Neuron (in vitro differentiated cells): ENCODE measurements around the gene OR6Y1.

ENCODE experiments used
- H2AFZ ChIP-seq: one replicate; pipeline ENCODE4 v1.6.1; 2013; ENCODE audit warnings: low read depth, mild to moderate bottlenecking, inconsistent platforms, low read length, moderate library complexity
- H3K27me3 ChIP-seq: one replicate; pipeline ENCODE4 v1.6.1; 2013; ENCODE audit warnings: low read length; ENCODE audit not compliant: insufficient read depth
- H3K36me3 ChIP-seq: one replicate; pipeline ENCODE4 v1.6.1; 2013; ENCODE audit warnings: low read length; ENCODE audit not compliant: insufficient read depth
- H3K4me1 ChIP-seq: one replicate; pipeline ENCODE4 v1.6.1; 2013; ENCODE audit warnings: low read length; ENCODE audit not compliant: insufficient read depth
- H3K4me3 ChIP-seq: 2 replicates; pipeline ENCODE4 v1.5.1; 2013; ENCODE audit warnings: mild to moderate bottlenecking, low read length, moderate library complexity
- H3K9me3 ChIP-seq: one replicate; pipeline ENCODE4 v1.6.1; 2013; ENCODE audit warnings: low read length

OR6Y1 gene

GRCh38 chr1:158534496-158534895 lies 19.7 kb downstream of the OR6Y1 start:
- no peaks in the 10 kb centered on the region for H3K36me3 ChIP-seq
- no peaks in the 10 kb centered on the region for H3K4me1 ChIP-seq
- no peaks in the 10 kb centered on the region for H3K9me3 ChIP-seq

GRCh38 chr1:158527190-158527815 lies 26.9 kb downstream of the OR6Y1 start:
- H3K27me3 ChIP-seq, result no peaks in the 10 kb centered on the region
- H2AFZ ChIP-seq, result no peak overlapping the region
- H3K4me3 ChIP-seq, result no peak overlapping the region
- H3K36me3 ChIP-seq, result no peaks in the 10 kb centered on the region
- no peaks in the 10 kb centered on the region for H3K9me3 ChIP-seq
- no peaks in the 10 kb centered on the region for H3K4me1 ChIP-seq

More at GRCh38 chr1:158534496-158534895, 19.7 kb downstream of the OR6Y1 start:
- Histone ChIP-seq H3K4me3 (no peak overlapping the region), H3K27me3 (no peaks in the 10 kb centered on the region), H2AFZ (no peak overlapping the region)

DNA sequence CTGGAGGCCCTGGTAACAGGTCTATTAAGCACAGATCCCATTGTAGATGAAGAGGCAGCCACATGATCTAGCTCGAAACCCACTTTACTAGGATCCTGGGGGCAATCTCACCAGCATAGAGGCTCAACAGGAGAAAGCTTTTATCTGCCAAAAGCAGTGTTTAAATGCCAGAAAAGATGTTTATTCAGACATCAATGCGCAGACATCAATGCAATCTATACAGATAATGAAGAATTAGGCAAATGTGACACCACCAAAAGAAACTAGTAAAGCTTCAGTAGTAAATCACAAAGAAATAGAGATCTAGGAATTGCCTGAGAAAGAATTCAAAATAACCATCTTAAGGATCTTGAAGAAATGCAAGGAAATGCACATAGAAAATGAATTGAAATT lies 32.5 kb downstream of the OR6Y1 start:
- H2AFZ ChIP-seq, result no peak overlapping the region
- H3K4me3 ChIP-seq, result no peak overlapping the region
- H3K36me3 ChIP-seq, result no peaks in the 10 kb centered on the region
- no peaks in the 10 kb centered on the region for H3K27me3 ChIP-seq
- no peaks in the 10 kb centered on the region for H3K9me3 ChIP-seq
- H3K4me1 ChIP-seq, result no peaks in the 10 kb centered on the region

- H3K27me3 ChIP-seq, result no peaks in the 10 kb centered on the region
- H2AFZ ChIP-seq, result no peak overlapping the region
These were observed 33.1 kb downstream of the OR6Y1 start for GRCh38 chr1:158520955-158521665.

GRCh38 chr1:158520021-158520420 lies 34.2 kb downstream of the OR6Y1 start:
- no peaks in the 10 kb centered on the region for H3K27me3 ChIP-seq
- H3K36me3 ChIP-seq, result no peaks in the 10 kb centered on the region

More at GRCh38 chr1:158520955-158521665, 33.1 kb downstream of the OR6Y1 start:
- Histone ChIP-seq H3K4me3 (no peak overlapping the region), H3K36me3 (no peaks in the 10 kb centered on the region), H3K4me1 (no peaks in the 10 kb centered on the region), H3K9me3 (no peaks in the 10 kb centered on the region)

DNA sequence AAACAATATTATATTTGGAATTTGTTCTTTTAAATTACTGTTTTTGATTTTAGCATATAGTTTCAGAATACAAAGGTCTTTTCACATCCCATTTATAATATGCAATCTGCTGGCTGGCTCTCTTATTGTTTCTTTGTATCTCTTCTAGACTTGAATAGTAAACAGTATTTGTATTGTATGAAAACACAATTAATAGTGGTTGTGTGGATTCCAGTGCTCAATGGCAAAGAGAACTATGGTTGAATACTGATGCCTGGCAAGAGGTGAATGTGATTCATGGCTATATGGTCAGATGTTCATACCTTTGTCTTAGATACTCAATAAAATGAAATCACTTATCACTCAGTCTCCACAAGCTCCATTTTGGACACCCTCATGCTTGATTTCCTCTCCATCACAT lies 37.2 kb downstream of the OR6Y1 start:
- H2AFZ ChIP-seq, result no peak overlapping the region
- no peaks in the 10 kb centered on the region for H3K4me1 ChIP-seq
- H3K4me3 ChIP-seq, result no peak overlapping the region
- no peaks in the 10 kb centered on the region for H3K27me3 ChIP-seq
- H3K9me3 ChIP-seq, result no peaks in the 10 kb centered on the region
- no peaks in the 10 kb centered on the region for H3K36me3 ChIP-seq

More at GRCh38 chr1:158520021-158520420, 34.2 kb downstream of the OR6Y1 start:
- Histone ChIP-seq H3K4me3 (no peak overlapping the region), H3K9me3 (no peaks in the 10 kb centered on the region), H3K4me1 (no peaks in the 10 kb centered on the region), H2AFZ (no peak overlapping the region)

DNA sequence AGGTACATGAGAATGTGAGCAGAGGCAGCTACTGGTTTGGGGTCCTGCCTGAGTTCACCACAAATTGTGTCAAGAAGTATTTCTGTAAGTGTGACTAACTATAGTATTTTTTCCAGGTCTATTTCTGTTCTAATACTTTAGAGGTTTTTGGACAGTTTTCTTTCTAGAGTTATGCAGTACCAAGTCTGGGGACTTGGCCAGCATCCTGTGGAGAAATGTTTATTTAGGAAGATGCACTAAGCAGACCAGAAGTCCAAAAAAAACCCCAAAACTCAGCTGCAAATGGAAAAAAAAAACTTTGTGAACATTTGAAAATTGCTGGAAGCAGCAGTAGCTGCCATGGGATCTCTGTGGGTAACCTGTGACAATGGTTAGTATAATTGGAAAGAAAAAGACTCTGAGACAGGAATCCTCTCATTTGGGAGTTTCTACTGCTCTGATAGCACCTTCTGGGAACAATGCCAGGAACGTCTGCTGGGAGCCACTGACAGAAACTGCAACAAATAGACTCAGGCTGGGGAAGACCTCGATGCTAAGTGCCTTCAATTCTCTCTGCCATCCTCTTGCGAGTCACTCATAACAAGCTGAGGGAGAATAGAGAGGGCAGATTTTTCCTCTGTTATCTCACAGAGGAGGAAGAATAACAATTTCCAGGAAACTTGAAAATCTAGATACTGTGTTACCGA lies 44.6 kb downstream of the OR6Y1 start:
- Histone ChIP-seq H3K9me3 (no peaks in the 10 kb centered on the region), H3K36me3 (no peaks in the 10 kb centered on the region), H3K4me3 (no peak overlapping the region), H2AFZ (no peak overlapping the region), H3K4me1 (no peaks in the 10 kb centered on the region), H3K27me3 (no peaks in the 10 kb centered on the region)

- H3K4me1 ChIP-seq, result no peaks in the 10 kb centered on the region
- H3K4me3 ChIP-seq, result no peak overlapping the region
- H3K9me3 ChIP-seq, result no peaks in the 10 kb centered on the region
- no peak overlapping the region for H2AFZ ChIP-seq
- no peaks in the 10 kb centered on the region for H3K36me3 ChIP-seq
- H3K27me3 ChIP-seq, result no peaks in the 10 kb centered on the region
These were observed 46.7 kb downstream of the OR6Y1 start for GRCh38 chr1:158507511-158507910.

- no peaks in the 10 kb centered on the region for H3K27me3 ChIP-seq
- no peak overlapping the region for H2AFZ ChIP-seq
- no peaks in the 10 kb centered on the region for H3K9me3 ChIP-seq
- H3K4me3 ChIP-seq, result no peak overlapping the region
- H3K36me3 ChIP-seq, result no peaks in the 10 kb centered on the region
- no peaks in the 10 kb centered on the region for H3K4me1 ChIP-seq
These were observed 47.7 kb downstream of the OR6Y1 start for GRCh38 chr1:158506369-158506987.

- Histone ChIP-seq H3K36me3 (no peaks in the 10 kb centered on the region), H3K4me3 (no peak overlapping the region), H3K9me3 (no peaks in the 10 kb centered on the region), H3K27me3 (peaks cover 4% of the 10 kb centered on the region), H2AFZ (no peak overlapping the region), H3K4me1 (no peaks in the 10 kb centered on the region)
These were observed 57.8 kb downstream of the OR6Y1 start for GRCh38 chr1:158496374-158496773.

- Histone ChIP-seq H3K4me3 (no peak overlapping the region), H3K36me3 (no peaks in the 10 kb centered on the region), H3K9me3 (no peaks in the 10 kb centered on the region), H3K27me3 (peaks cover 4% of the 10 kb centered on the region), H2AFZ (no peak overlapping the region), H3K4me1 (no peaks in the 10 kb centered on the region)
These were observed 59.4 kb downstream of the OR6Y1 start for GRCh38 chr1:158494796-158495195.
